GM12892 (cell line): ENCODE measurements around the gene RRAD.

Experiments
- POLR2A ChIP-seq: IDR thresholded peaks from 2 replicates; pipeline ENCODE4 v1.6.1; 2011; ENCODE audit warnings: low read depth, low read length, control low read depth
- TAF1 ChIP-seq: IDR thresholded peaks from 2 replicates; pipeline ENCODE4 v1.6.1; 2011; ENCODE audit warnings: low read depth, mild to moderate bottlenecking, control low read depth, low read length, borderline replicate concordance

DNA sequence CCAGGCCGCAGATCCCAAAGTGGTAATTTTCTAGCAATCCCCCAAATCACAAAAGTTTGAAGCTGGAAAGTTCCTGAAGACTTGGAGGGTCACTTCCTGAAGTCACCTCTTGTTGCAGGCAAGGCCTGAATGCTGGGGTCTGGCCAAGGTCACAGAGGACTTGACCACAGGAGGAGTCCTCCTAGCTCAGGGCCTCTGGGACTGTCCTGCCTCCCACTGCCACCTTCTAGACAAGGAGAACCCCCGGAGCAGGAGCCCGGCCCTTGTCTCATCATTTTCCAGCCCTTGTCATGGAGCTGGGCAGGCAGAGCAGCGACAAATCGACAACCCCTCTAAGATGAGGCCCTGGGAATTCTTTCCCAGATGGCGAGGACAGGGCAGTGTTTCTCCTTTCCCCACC is 7.0 kb downstream of the RRAD start:
- no peak for TF ChIP-seq TAF1
- no peak for TF ChIP-seq POLR2A
